Measurements from ENCODE around the gene C11orf21.
"Not testable (repeated sequence)": the region's sequence is repeated elsewhere in the genome, so short reads cannot be mapped to it uniquely, and the experiment has no call there.

The C11orf21 gene
- 2.1 to 175 (median 22.2) reads per million in 9 experiments for total RNA-seq

- no peaks in the 10 kb centered on the region for H3K27me3 Mint-ChIP-seq
- DNase-seq (peak; percentile 51 to 61 (median 54)), ATAC-seq (replicated peaks) (peak; percentile 68)
- peak within 1 kb of the TSS; percentile 81 to 88 for H3K4me3 Mint-ChIP-seq
- H3K27ac Mint-ChIP-seq = peak within 1 kb of the TSS; percentile 90 to 92
- peaks cover 22% of the 10 kb centered on the region for H3K36me3 Mint-ChIP-seq (ENCODE audit: insufficient read depth)
- no peaks in the 10 kb centered on the region for H3K9me3 Mint-ChIP-seq
- peaks cover 62 to 64% of the 10 kb centered on the region in 2 donors for H3K4me1 Mint-ChIP-seq (ENCODE audit: low read depth in 2 of 2)
These were observed at the start of gene C11orf21, which contains the start of gene TSPAN32 for GRCh38 chr11:2301631-2302305. C11orf21 (minus strand) TSS chr11:2301918; CDS start chr11:2301808, 110 bp downstream. TSPAN32 (plus strand) TSS chr11:2302013; CDS start chr11:2302150, 137 bp downstream.

DNA sequence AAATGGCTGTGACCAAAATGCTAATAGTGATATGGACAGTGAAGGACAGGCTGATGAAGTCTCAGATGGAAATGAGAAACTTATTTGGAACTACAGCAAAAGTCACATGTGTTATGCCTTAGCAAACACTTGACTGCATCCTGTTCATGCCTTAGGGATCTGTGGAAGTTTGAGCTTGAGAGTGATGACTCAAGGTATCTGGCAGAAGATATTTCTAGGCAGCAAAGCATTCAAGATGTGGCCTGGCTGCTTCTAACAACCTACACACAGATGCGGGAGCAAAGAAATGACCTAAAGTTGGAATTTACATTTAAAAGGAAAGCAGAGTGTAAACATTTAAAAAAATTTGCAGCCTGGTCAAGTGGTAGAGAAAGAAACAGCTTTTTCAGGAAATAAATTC is 47.3 kb upstream of the C11orf21 start:
- ATAC-seq (replicated peaks) = no peak
- Mint-ChIP-seq H3K36me3 (ENCODE audit: insufficient read depth) (peaks cover 4% of the 10 kb centered on the region), H3K4me3 (no peak overlapping the region), H3K27me3 (no peaks in the 10 kb centered on the region), H3K9me3 (no peaks in the 10 kb centered on the region), H3K4me1 (ENCODE audit: low read depth in 2 of 2) (no peaks in the 10 kb centered on the region), H3K27ac (no peak overlapping the region)
- DNase-seq = no peak

GRCh38 chr11:2347308-2347830 is 45.7 kb upstream of the C11orf21 start:
- Mint-ChIP-seq H3K36me3 (ENCODE audit: insufficient read depth) (peaks cover 4% of the 10 kb centered on the region), H3K27me3 (no peaks in the 10 kb centered on the region), H3K4me1 (ENCODE audit: low read depth in 2 of 2) (no peaks in the 10 kb centered on the region), H3K4me3 (no peak overlapping the region), H3K27ac (no peak overlapping the region), H3K9me3 (no peaks in the 10 kb centered on the region)
- DNase-seq (no peak), ATAC-seq (replicated peaks) (no peak)

DNA sequence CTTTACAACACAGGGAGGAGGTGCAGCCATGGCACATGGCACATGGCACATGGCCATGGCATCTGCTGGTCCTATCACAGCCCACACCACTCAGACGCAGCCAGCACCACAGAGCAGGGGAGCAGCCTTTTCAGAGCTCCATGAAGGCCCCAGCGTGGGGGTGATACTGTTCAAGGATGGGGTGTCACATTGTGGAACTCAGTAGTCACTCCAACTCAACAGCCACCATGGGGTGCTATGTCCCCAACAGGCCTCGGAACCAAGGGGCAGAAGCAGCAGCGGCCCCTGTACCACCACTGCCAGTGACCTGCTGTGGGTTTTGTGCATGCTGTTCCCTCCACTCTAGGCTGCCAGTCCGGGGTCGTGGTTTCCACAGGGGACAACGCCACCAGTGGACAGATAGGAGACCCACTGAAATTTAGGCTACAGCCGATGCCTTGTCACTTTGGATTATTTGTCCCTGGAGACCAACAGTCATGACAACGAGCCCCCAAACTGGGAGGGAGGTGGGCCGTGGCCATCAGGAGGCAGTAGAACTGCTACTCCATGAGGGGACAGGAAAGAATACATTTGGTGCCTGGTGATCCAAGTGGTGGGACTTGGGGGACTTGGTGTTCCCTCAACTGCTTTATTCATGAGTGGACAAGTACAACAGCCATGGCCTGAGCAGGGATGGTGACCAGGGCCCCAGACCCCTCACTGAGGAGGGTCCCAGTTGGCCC is 45.0 kb upstream of the C11orf21 start:
- no peak overlapping the region for H3K27ac Mint-ChIP-seq
- DNase-seq = no peak
- peaks cover 4% of the 10 kb centered on the region for H3K36me3 Mint-ChIP-seq (ENCODE audit: insufficient read depth)
- no peak for ATAC-seq (replicated peaks)
- no peak overlapping the region for H3K4me3 Mint-ChIP-seq
- H3K9me3 Mint-ChIP-seq = no peaks in the 10 kb centered on the region
- H3K4me1 Mint-ChIP-seq (ENCODE audit: low read depth in 2 of 2) = no peaks in the 10 kb centered on the region
- no peaks in the 10 kb centered on the region for H3K27me3 Mint-ChIP-seq

DNA sequence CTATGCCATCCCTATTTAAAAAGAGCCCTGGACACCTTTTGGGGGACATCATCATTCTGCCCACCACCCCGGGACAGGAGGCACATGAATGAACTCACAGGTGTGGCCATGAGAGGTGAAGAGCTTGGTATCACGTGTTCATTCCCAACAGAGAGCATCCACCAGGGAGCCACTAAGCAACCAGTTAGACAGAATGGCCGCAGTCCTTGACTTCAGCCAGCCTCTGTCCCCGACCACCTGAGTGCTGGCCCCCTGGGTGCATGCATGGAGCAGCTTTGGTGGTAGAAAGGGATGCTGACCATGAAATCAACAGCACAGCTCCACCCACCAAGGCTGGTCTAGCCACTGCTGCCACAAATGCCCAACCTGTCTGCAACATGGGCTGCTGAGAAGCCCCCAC is 44.3 kb upstream of the C11orf21 start:
- Mint-ChIP-seq H3K36me3 (ENCODE audit: insufficient read depth) (peaks cover 4% of the 10 kb centered on the region), H3K27me3 (no peaks in the 10 kb centered on the region), H3K4me1 (ENCODE audit: low read depth in 2 of 2) (no peaks in the 10 kb centered on the region), H3K4me3 (no peak overlapping the region), H3K27ac (no peak overlapping the region), H3K9me3 (no peaks in the 10 kb centered on the region)
- ATAC-seq (replicated peaks) (no peak), DNase-seq (no peak)

DNA sequence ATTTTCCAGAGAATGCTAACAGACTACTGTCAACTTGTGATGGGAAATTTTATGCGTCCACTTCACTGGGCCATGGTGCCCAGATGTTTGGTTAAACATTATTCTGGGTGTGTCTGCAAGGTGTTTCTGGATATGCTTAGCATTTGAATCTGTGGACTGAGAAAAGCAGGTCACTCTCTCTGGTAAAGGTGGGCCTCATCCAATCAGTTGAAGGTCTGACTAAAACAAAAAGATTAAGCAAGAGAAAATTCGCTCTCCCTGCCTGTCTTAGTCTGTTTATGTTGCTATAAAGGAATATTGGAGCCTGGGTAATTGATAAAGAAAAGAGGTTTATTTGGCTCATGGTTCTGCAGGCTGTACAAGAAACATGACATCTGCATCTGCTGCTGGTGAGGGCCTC is 43.3 kb upstream of the C11orf21 start:
- Mint-ChIP-seq H3K36me3 (ENCODE audit: insufficient read depth) (peaks cover 4% of the 10 kb centered on the region), H3K27me3 (no peaks in the 10 kb centered on the region), H3K27ac (no peak overlapping the region), H3K4me1 (ENCODE audit: low read depth in 2 of 2) (no peaks in the 10 kb centered on the region), H3K9me3 (no peaks in the 10 kb centered on the region), H3K4me3 (no peak overlapping the region)
- DNase-seq (no peak), ATAC-seq (replicated peaks) (no peak)

DNA sequence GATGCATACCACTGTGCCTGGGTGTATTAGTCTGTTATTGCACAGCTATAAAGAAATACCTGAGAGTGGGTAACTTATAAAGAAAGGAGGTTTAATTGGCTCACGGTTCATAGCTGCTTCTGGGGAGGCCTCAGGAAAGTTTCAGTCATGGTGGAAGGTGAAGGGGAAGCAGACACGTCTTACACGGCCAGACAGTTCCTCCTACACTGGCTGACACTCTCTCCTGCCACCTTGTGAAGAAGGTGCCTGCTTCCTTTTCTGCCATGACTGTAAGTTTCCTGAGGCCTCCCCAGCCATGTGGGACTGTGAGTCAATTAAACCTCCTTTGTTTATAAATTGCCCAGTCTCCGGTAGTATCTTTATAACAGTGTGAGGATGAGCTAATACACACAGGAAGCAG is 41.8 kb upstream of the C11orf21 start:
- Mint-ChIP-seq H3K9me3 (no peaks in the 10 kb centered on the region), H3K36me3 (ENCODE audit: insufficient read depth) (peaks cover 4% of the 10 kb centered on the region), H3K27ac (no peak overlapping the region), H3K27me3 (no peaks in the 10 kb centered on the region), H3K4me1 (ENCODE audit: low read depth in 2 of 2) (peaks cover 2 to 5% of the 10 kb centered on the region in 2 donors), H3K4me3 (no peak overlapping the region)
- DNase-seq = no peak
- ATAC-seq (replicated peaks) = no peak

DNA sequence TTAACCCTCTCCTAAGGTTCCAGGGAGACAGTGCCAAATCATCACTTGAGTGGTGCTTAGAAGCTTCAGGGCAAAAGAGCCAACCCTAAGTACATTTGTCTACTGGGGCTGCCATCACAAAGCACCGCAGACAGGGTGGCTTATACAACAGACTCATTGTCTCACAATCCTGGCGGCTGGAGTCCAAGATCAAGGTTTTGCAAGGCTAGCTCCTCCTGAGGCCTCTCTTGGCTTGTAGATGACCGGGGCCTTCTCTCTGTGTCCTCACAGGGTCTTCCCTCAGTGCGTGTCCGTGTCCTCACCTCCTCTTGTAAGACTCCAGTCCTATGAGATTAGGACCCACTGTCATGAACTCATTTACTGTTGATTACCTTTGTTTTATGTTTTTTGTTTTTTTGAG is 41.3 kb upstream of the C11orf21 start:
- DNase-seq (no peak), ATAC-seq (replicated peaks) (no peak)
- H3K4me3 Mint-ChIP-seq = no peak overlapping the region
- no peaks in the 10 kb centered on the region for H3K36me3 Mint-ChIP-seq (ENCODE audit: insufficient read depth)
- peaks cover 2 to 5% of the 10 kb centered on the region in 2 donors for H3K4me1 Mint-ChIP-seq (ENCODE audit: low read depth in 2 of 2)
- no peaks in the 10 kb centered on the region for H3K9me3 Mint-ChIP-seq
- no peak overlapping the region for H3K27ac Mint-ChIP-seq
- no peaks in the 10 kb centered on the region for H3K27me3 Mint-ChIP-seq

DNA sequence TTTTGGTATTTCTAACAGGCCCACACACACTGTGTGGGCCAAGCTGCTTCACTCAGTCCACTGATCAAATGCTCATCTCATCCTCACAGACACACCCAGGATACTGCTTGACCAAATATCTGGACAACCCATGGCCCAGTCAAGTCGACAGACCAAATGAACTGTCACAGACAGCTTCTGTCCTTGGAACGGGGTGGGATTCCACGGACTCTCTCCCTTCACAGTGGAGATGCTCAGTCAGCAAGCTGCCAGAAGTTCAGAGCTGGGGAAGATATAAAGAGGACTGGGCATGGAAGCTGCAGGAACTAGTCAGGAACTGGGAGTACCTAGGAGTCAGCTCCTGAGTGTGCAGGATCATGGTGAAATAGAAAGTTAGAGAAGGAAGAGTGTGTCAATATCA is 40.8 kb upstream of the C11orf21 start:
- H3K4me1 Mint-ChIP-seq (ENCODE audit: low read depth in 2 of 2) = peaks cover 2 to 5% of the 10 kb centered on the region in 2 donors
- H3K4me3 Mint-ChIP-seq = no peak overlapping the region
- no peaks in the 10 kb centered on the region for H3K36me3 Mint-ChIP-seq (ENCODE audit: insufficient read depth)
- H3K27ac Mint-ChIP-seq = no peak overlapping the region
- DNase-seq = no peak
- peaks cover 0 to 4% of the 10 kb centered on the region in 2 donors for H3K27me3 Mint-ChIP-seq
- no peak for ATAC-seq (replicated peaks)
- H3K9me3 Mint-ChIP-seq = no peaks in the 10 kb centered on the region

- not testable (repeated sequence) for H3K4me1 Mint-ChIP-seq (ENCODE audit: low read depth in 2 of 2); H3K4me3 Mint-ChIP-seq; H3K27ac Mint-ChIP-seq; ATAC-seq (replicated peaks); H3K36me3 Mint-ChIP-seq (ENCODE audit: insufficient read depth); H3K9me3 Mint-ChIP-seq
- peak in 1 of 3 experiments; percentile 15 for DNase-seq
- peaks cover 19 to 27% of the 10 kb centered on the region in 2 donors for H3K27me3 Mint-ChIP-seq
These were observed 37.0 kb upstream of the C11orf21 start for GRCh38 chr11:2338760-2339159.

- not testable (repeated sequence) for ATAC-seq (replicated peaks); H3K27ac Mint-ChIP-seq
- H3K27me3 Mint-ChIP-seq = peaks cover 32 to 40% of the 10 kb centered on the region in 2 donors
These were observed 33.6 kb upstream of the C11orf21 start for GRCh38 chr11:2335286-2335685.

GRCh38 chr11:2333486-2334205 is 31.9 kb upstream of the C11orf21 start:
- H3K27ac Mint-ChIP-seq; H3K4me3 Mint-ChIP-seq; H3K4me1 Mint-ChIP-seq (ENCODE audit: low read depth in 2 of 2); H3K36me3 Mint-ChIP-seq (ENCODE audit: insufficient read depth); ATAC-seq (replicated peaks); H3K9me3 Mint-ChIP-seq; DNase-seq: not testable (repeated sequence)
- peaks cover 48 to 56% of the 10 kb centered on the region in 2 donors for H3K27me3 Mint-ChIP-seq

More at GRCh38 chr11:2335286-2335685, 33.6 kb upstream of the C11orf21 start:
- not testable (repeated sequence) for H3K9me3 Mint-ChIP-seq; H3K36me3 Mint-ChIP-seq (ENCODE audit: insufficient read depth); DNase-seq; H3K4me1 Mint-ChIP-seq (ENCODE audit: low read depth in 2 of 2); H3K4me3 Mint-ChIP-seq

DNA sequence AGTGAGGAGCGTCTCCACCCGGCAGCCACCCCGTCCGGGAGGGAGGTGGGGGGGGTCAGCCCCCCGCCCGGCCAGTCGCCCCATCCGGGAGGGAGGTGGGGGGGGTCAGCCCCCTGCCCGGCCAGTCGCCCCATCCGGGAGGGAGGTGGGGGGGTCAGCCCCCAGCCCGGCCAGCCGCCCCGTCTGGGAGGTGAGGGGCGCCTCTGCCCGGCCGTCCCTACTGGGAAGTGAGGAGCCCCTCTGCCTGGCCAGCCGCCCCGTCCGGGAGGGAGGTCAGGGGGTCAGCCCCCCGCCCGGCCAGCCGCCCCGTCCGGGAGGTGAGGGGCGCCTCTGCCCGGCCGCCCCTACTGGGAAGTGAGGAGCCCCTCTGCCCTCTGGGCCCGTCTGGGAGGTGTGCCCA is 30.9 kb upstream of the C11orf21 start:
- H3K27me3 Mint-ChIP-seq = peaks cover 59 to 61% of the 10 kb centered on the region in 2 donors
- not testable (repeated sequence) for DNase-seq; H3K27ac Mint-ChIP-seq; H3K4me1 Mint-ChIP-seq (ENCODE audit: low read depth in 2 of 2); H3K36me3 Mint-ChIP-seq (ENCODE audit: insufficient read depth); H3K9me3 Mint-ChIP-seq; H3K4me3 Mint-ChIP-seq; ATAC-seq (replicated peaks)
